Endothelial cell of umbilical vein (primary cell): ENCODE measurements around the gene VSIG1. TPM values are rescaled to one million over a fixed set of nuclear protein-coding genes. Genes with fewer than 3 reads are reported as not detected.

Experiments used
- BruUV-seq: library from RNA; stranded (reverse); fragments of 400-500 nt; replicated peaks from 2 replicates; lab custom pipeline; 2021; lab: Mats Ljungman, UMichigan
- CTCF ChIA-PET: fragments of 300-600, 350-600 bp; sonication (Branson Sonifier 250); formaldehyde crosslinking; loops from one replicate; lab custom pipeline; 2021; ENCODE audit warnings: antibody characterized with exemption, inconsistent platforms; lab: Charles Lee
- POLR2A ChIA-PET: fragments of 300-600, 350-600 bp; sonication (Branson Sonifier 250); formaldehyde crosslinking; loops from one replicate; lab custom pipeline; 2021; ENCODE audit warnings: antibody characterized with exemption, inconsistent platforms; lab: Charles Lee
- DNase-seq: peaks from one replicate; pipeline ENCODE4 v3.0.0-alpha.2; 2011; ENCODE audit warnings: low read depth, low spot score
- FAIRE-seq: peaks from 2 replicates; lab custom pipeline; 2011; peaks lifted over from hg19 to GRCh38; lab: Jason Lieb, UNC
- H2AFZ ChIP-seq: 2 replicates; pipeline ENCODE4 v1.6.0; 2012; ENCODE audit warnings: low read depth, low read length, control low read depth, inconsistent platforms
- H3K27ac ChIP-seq: 2 replicates; pipeline ENCODE4 v1.5.1; 2011; ENCODE audit warnings: low read depth, mild to moderate bottlenecking, control low read depth, low read length, moderate library complexity; ENCODE audit not compliant: insufficient read depth
- H3K27me3 ChIP-seq, 2 experiments: 2 replicates each; pipeline versions ENCODE4 v1.6.0 to v1.6.1; 2011; ENCODE audit warnings: low read length in 2 of 2, mixed read lengths in 1 of 2; ENCODE audit not compliant: control insufficient read depth in 2 of 2, insufficient read depth in 2 of 2
- H3K36me3 ChIP-seq, 2 experiments: 2 replicates in 1 of 2; 3 replicates in 1 of 2; pipeline ENCODE4 v1.5.1; 2011; ENCODE audit warnings: low read length in 2 of 2, mild to moderate bottlenecking in 1 of 2, moderate library complexity in 1 of 2; ENCODE audit not compliant: control insufficient read depth in 2 of 2, insufficient read depth in 2 of 2; ENCODE audit errors: extremely low read depth in 1 of 2
- H3K4me1 ChIP-seq: 3 replicates; pipeline ENCODE4 v1.5.1; 2011; ENCODE audit warnings: mild to moderate bottlenecking, low read length; ENCODE audit not compliant: control insufficient read depth, insufficient read depth; ENCODE audit errors: extremely low read depth
- H3K4me2 ChIP-seq: 2 replicates; pipeline ENCODE4 v1.6.1; 2011; ENCODE audit warnings: low read length, control low read depth, mixed read lengths; ENCODE audit not compliant: insufficient read depth
- H3K4me3 ChIP-seq, 3 experiments: fragments of 200-600 bp in 1 of 3; sonication (generic), shearing (Covaris generic) in 1 of 3; replicated peaks in 1 of 3; 2 replicates each; pipeline ENCODE4 v1.5.1; 2011 to 2016; ENCODE audit warnings: control low read depth in 3 of 3, low read length in 3 of 3, mild to moderate bottlenecking in 2 of 3, inconsistent platforms in 1 of 3, low read depth in 1 of 3, moderate library complexity in 1 of 3; ENCODE audit not compliant: insufficient read depth in 1 of 3
- H3K79me2 ChIP-seq: 2 replicates; pipeline ENCODE4 v1.6.0; 2012; ENCODE audit warnings: low read length, inconsistent platforms; ENCODE audit not compliant: control insufficient read depth, insufficient read depth
- H3K9ac ChIP-seq: replicated peaks from 2 replicates; pipeline ENCODE3; 2011; ENCODE audit warnings: low read length, control low read depth; ENCODE audit not compliant: insufficient read depth; ENCODE audit errors: extremely low read depth
- H3K9me1 ChIP-seq: replicated peaks from 3 replicates; pipeline ENCODE4 v1.6.0; 2011; ENCODE audit warnings: mild to moderate bottlenecking, low read length; ENCODE audit not compliant: control insufficient read depth, insufficient read depth; ENCODE audit errors: extremely low read depth
- H3K9me3 ChIP-seq: replicated peaks from 2 replicates; pipeline ENCODE4 v1.5.1; 2012; ENCODE audit warnings: low read length, inconsistent platforms; ENCODE audit not compliant: control insufficient read depth, insufficient read depth
- H4K20me1 ChIP-seq: replicated peaks from 2 replicates; pipeline ENCODE3; 2011; ENCODE audit warnings: mild to moderate bottlenecking, low read length; ENCODE audit not compliant: control insufficient read depth, insufficient read depth; ENCODE audit errors: extremely low read depth
- CTCF ChIP-seq, 2 donors: IDR thresholded peaks; 1 replicate in 1 of 2; 2 replicates in 1 of 2; pipeline ENCODE4 v1.5.1; 2011; ENCODE audit warnings: low read length in 2 of 2, mild to moderate bottlenecking in 2 of 2, moderate library complexity in 2 of 2, control low read depth in 1 of 2, inconsistent platforms in 1 of 2, low read depth in 1 of 2; ENCODE audit not compliant: insufficient read depth in 1 of 2; ENCODE audit errors: extremely low read depth in 1 of 2
- EZH2 ChIP-seq: IDR thresholded peaks from 2 replicates; pipeline ENCODE4 v1.6.1; 2012; ENCODE audit warnings: borderline replicate concordance, low read depth, mild to moderate bottlenecking, moderate library complexity, low read length, inconsistent platforms; ENCODE audit not compliant: severe bottlenecking
- FOS ChIP-seq: IDR thresholded peaks from 2 replicates; pipeline ENCODE4 v1.6.1; 2011; ENCODE audit warnings: mild to moderate bottlenecking, low read length, moderate library complexity, borderline replicate concordance; ENCODE audit not compliant: insufficient read depth
- GATA2 ChIP-seq: IDR thresholded peaks from 2 replicates; pipeline ENCODE4 v1.7.0; 2011; ENCODE audit warnings: low read depth, mild to moderate bottlenecking, moderate library complexity, mixed read lengths, low read length; ENCODE audit not compliant: insufficient read length, insufficient read depth
- JUN ChIP-seq: IDR thresholded peaks from 2 replicates; pipeline ENCODE4 v1.6.1; 2011; ENCODE audit warnings: borderline replicate concordance, low read depth; ENCODE audit not compliant: insufficient read length, insufficient read depth
- MYC ChIP-seq: IDR thresholded peaks from one replicate; pipeline ENCODE4 v1.6.1; 2011; ENCODE audit warnings: mild to moderate bottlenecking, low read depth, low read length
- POLR2AphosphoS5 ChIP-seq: IDR thresholded peaks from 2 replicates; pipeline ENCODE4 v1.6.1; 2012; ENCODE audit warnings: low read depth, mild to moderate bottlenecking, control low read depth, low read length, moderate library complexity; ENCODE audit not compliant: insufficient read depth
- dilution Hi-C: fragments of 300-500 bp; cut with MboI; formaldehyde crosslinking; loops from one replicate; pipeline ENCODE4 v1.15.0; 2019; ENCODE audit warnings: low sequenced_read_pairs; ENCODE audit not compliant: extremely low pct_ligation_motif_present
- intact Hi-C: fragments of 100-400 bp; cut with micrococcal nuclease; formaldehyde crosslinking; loops from one replicate; pipeline ENCODE4 v1.10.0; 2022
- polyA plus RNA-seq, 4 experiments: library from polyadenylated mRNA; depleted of rRNA in 3 of 4; stranded (reverse) in 3 of 4; unstranded in 1 of 4; fragments of >200 nt; gene quantifications; 2 replicates each; pipeline versions ENCODE4 v1.2.1 to v1.2.3, GENCODE V29; 2011 to 2012; ENCODE audit warnings: missing spikeins in 1 of 4
- total RNA-seq: library from RNA; stranded (reverse); gene quantifications from 2 replicates; pipeline ENCODE4 v1.2.3, GENCODE V29; 2021

VSIG1 gene
- total and polyA plus RNA-seq, 2 donors (not counting 3 experiments of a cell fraction or from before 2014, with no cell fraction given), result 1.5 to 2.1 TPM

- CTCF ChIA-PET, result interaction anchor here (1.0 kb wide), 2 partner anchors 9 to 16 kb away, joined by 3 to 5 read pairs; partner anchors contain the start of gene VSIG1
- DNase-seq, result peak; percentile 88
- no peaks in the 10 kb centered on the region for H3K36me3 ChIP-seq
- H3K4me2 ChIP-seq, result no peak overlapping the region
- BruUV-seq, result no TSS peak
- POLR2A ChIA-PET, result no interaction called here
- peak; percentile 91 for FAIRE-seq
- H3K79me2 ChIP-seq, result no peaks in the 10 kb centered on the region
- no peaks in the 10 kb centered on the region for H3K9me1 ChIP-seq
- peak overlapping the region; percentile 94 for H3K27ac ChIP-seq
- H3K27me3 ChIP-seq, result no peaks in the 10 kb centered on the region
- H2AFZ ChIP-seq, result peak overlapping the region; percentile 74
- H3K4me3 ChIP-seq, result no peak overlapping the region
- dilution Hi-C loops (no loop called here), intact Hi-C loops (loop anchor here (1.0 kb wide), 3 partner anchors 10 to 36 kb away; no protein-coding TSS in a partner anchor)
- H3K4me1 ChIP-seq, result peaks cover 14% of the 10 kb centered on the region
- no peaks in the 10 kb centered on the region for H4K20me1 ChIP-seq
- peak overlapping the region; percentile 43 for H3K9ac ChIP-seq
- TF ChIP-seq JUN (peak; percentile 84), MYC (no peak), EZH2 (no peak), CTCF (IDR thresholded peaks at IDR 0.05; ENCODE audit: extremely low read depth in 1 of 2, insufficient read depth in 1 of 2, low read depth in 1 of 2, low read length in 2 of 2) (no peak), FOS (peak; percentile 86), GATA2 (peak; percentile 42), POLR2AphosphoS5 (peak; percentile 29)
- H3K9me3 ChIP-seq, result no peaks in the 10 kb centered on the region
These were observed 8.4 kb upstream of the VSIG1 start for GRCh38 chrX:108036298-108036973.
